Endothelial cell (in vitro differentiated cells): ENCODE measurements around the gene OSBPL10. TPM values are rescaled to one million over a fixed set of nuclear protein-coding genes. Genes with fewer than 3 reads are reported as not detected.
A peak's percentile ranks its signal among the peaks of the same experiment; 100 is the strongest.

Source experiments
- DNase-seq: peaks from one replicate; pipeline ENCODE4 v3.0.0; 2021; ENCODE audit warnings: low spot score
- H3K27ac Mint-ChIP-seq: one replicate; pipeline ENCODE4 v1.8.0; 2021; ENCODE audit warnings: mixed read lengths, inconsistent platforms; ENCODE audit not compliant: unreplicated experiment
- H3K27me3 Mint-ChIP-seq: one replicate; pipeline ENCODE4 v1.8.0; 2021; ENCODE audit warnings: mild to moderate bottlenecking, moderate library complexity, mixed read lengths, inconsistent platforms; ENCODE audit not compliant: unreplicated experiment
- H3K36me3 Mint-ChIP-seq: one replicate; pipeline ENCODE4 v1.8.0; 2021; ENCODE audit warnings: mild to moderate bottlenecking, low read depth, mixed read lengths, inconsistent platforms; ENCODE audit not compliant: unreplicated experiment
- H3K4me1 Mint-ChIP-seq: one replicate; pipeline ENCODE4 v1.8.0; 2021; ENCODE audit warnings: mild to moderate bottlenecking, mixed read lengths, inconsistent platforms; ENCODE audit not compliant: unreplicated experiment
- H3K4me3 Mint-ChIP-seq: one replicate; pipeline ENCODE4 v1.8.0; 2021; ENCODE audit warnings: mild to moderate bottlenecking, mixed read lengths, inconsistent platforms; ENCODE audit not compliant: unreplicated experiment
- H3K9me3 Mint-ChIP-seq: one replicate; pipeline ENCODE4 v1.8.0; 2021; ENCODE audit warnings: mixed read lengths, inconsistent platforms; ENCODE audit not compliant: unreplicated experiment
- total RNA-seq: library from RNA; stranded (reverse); fragmentation: NEBNext Ultra II Directional; extraction: Animal tissue kit (Norgen Biotek cat#: 25700); gene quantifications from one replicate; pipeline ENCODE4 v1.2.1, GENCODE V29; 2021; ENCODE audit not compliant: unreplicated experiment
- TF ChIP-seq, protein P1 (sequence below): fragments of 200-600 bp; sonication (generic); IDR thresholded peaks from one replicate; pipeline ENCODE4 v1.5.0; 2021; ENCODE audit warnings: antibody characterized with exemption; ENCODE audit not compliant: unreplicated experiment

The OSBPL10 gene
- total RNA-seq, 1 donor from 2014 or later: 61.0 TPM

DNA sequence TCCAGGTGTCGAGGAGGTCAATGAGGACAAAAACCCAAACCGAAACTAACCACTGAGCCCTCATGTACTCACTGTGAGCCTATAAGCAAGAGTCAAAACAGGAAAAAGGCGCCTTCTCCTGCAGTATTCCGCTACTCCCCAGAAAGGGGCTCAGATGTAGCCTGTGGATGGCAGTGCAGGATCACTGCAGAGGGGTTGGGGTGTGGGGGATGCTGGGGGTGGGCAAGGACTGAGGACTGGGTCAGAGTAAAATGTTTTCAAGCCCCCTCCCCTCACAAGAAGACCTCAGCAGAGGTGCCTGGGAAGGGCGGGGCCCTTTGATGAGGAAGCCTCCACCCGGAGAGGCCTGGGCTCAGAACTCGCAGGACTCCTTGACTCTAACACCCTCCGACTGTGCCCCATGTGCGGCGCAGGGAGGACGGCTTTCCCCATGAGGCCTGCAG lies 170.1 kb downstream of the OSBPL10 start:
- TF ChIP-seq, protein P1, sequence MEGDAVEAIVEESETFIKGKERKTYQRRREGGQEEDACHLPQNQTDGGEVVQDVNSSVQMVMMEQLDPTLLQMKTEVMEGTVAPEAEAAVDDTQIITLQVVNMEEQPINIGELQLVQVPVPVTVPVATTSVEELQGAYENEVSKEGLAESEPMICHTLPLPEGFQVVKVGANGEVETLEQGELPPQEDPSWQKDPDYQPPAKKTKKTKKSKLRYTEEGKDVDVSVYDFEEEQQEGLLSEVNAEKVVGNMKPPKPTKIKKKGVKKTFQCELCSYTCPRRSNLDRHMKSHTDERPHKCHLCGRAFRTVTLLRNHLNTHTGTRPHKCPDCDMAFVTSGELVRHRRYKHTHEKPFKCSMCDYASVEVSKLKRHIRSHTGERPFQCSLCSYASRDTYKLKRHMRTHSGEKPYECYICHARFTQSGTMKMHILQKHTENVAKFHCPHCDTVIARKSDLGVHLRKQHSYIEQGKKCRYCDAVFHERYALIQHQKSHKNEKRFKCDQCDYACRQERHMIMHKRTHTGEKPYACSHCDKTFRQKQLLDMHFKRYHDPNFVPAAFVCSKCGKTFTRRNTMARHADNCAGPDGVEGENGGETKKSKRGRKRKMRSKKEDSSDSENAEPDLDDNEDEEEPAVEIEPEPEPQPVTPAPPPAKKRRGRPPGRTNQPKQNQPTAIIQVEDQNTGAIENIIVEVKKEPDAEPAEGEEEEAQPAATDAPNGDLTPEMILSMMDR: no peak
- H3K27ac Mint-ChIP-seq: peak overlapping the region; percentile 15
- no peak overlapping the region for H3K4me3 Mint-ChIP-seq
- H3K27me3 Mint-ChIP-seq: peaks cover 5% of the 10 kb centered on the region
- no peaks in the 10 kb centered on the region for H3K9me3 Mint-ChIP-seq
- DNase-seq: no peak
- H3K36me3 Mint-ChIP-seq: peaks cover 8% of the 10 kb centered on the region
- H3K4me1 Mint-ChIP-seq: no peaks in the 10 kb centered on the region

DNA sequence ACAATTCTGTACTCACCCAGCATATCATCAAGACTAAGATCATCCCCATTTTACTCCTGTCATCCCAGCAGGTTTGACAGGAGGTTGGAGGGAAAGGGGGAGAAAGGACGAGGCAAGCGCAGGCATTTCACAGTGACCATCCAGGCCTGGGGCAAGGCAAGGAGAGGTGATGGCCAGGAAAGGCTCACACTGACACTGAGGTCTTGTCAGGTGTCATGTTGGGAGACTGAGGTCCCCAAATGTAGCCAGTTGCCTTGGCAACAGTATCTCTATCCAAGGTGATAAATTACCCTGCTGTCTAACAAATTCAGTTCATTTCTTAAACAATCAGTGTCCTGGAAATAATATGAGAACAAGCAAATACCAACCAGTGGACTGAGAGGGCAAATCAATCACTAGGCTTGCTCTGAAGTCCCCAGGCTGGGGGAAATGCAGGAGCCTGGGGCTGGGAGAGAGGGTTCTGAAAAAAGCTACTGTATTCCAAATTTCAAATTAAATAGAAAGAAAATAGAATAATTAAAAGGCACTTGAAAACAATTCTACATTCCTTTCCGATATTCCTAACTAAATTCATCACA lies 172.8 kb downstream of the OSBPL10 start:
- Mint-ChIP-seq H3K36me3 (no peaks in the 10 kb centered on the region), H3K4me3 (no peak overlapping the region), H3K27me3 (no peaks in the 10 kb centered on the region), H3K4me1 (no peaks in the 10 kb centered on the region), H3K9me3 (no peaks in the 10 kb centered on the region), H3K27ac (no peak overlapping the region)
- TF ChIP-seq, protein P1: no peak
- DNase-seq: no peak

DNA sequence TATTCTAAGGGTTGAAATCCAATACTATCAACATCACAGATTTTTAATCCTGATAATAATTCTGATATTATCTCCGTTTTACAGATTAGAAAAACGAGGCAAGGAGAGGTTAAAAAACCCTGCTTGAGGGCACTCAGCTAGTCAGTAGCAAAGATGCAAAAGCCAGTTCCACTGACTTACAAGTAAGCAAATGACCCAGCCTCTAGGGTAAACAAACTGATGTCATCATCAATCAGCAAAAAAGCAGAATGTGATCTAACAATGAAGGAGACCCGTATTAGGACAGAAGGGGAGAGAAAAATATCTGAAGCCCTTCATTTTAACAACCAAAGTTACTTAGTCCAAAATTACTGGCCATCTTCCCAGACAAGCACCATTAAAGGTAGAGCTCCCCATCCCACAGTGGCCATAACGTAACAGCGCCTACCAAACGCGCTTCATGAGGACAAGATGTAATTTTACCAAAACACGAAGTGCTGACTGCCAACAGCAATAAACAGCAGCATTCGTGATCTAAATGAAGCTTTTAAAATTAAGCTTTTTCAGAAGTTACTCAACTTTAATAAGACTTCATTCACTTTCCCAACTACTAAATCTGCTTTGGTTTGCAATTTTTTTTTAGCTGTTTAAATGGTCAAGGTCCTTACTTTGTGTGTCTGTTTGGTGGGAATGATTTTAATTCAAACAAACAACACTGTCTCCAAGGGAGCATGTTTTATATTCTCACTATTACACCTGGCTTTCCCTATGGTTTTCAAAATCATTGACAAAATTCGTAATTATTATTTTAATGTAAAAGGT lies 176.6 kb downstream of the OSBPL10 start:
- H3K27ac Mint-ChIP-seq: no peak overlapping the region

DNA sequence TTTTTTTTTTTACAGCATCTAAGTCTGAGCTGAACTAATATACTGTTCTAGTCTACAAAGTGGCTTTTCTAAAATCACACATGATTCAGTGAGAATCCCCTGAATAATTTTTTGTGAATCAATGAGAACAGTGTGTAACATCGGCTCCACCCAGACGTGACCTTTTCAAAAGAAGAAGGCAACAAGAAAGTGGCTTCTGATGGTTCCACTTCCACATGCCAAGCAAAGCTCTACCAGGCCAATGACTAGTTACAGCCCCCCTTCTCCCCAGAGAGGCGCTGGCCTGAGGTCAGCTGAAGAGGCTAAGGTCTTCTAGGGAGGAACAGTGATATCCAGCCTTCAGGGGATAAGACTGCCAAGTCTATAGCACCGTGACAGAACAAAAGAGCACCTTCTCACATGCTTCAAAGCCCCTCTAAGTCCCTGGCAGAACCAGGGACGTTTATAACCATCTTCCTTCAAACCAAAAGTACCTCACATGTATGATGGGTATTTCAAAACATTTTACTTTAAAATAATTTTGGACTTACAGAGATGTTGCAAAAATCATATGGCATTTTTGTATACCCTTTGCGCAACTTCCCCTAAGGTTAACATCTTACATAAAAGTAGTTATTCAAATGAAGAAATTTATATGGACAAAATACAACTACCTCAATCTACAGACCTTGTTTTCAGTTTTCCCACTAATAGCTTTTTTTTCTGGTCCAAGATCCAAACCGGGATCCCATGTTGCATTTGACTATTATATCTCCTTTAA lies 177.9 kb downstream of the OSBPL10 start:
- Mint-ChIP-seq H3K4me3 (no peak overlapping the region), H3K27me3 (peaks cover 3% of the 10 kb centered on the region), H3K36me3 (no peaks in the 10 kb centered on the region), H3K4me1 (peaks cover 3% of the 10 kb centered on the region), H3K9me3 (no peaks in the 10 kb centered on the region), H3K27ac (no peak overlapping the region)
- DNase-seq: no peak
- TF ChIP-seq, protein P1: no peak

More for the DNA sequence above, 176.6 kb downstream of the OSBPL10 start:
- Mint-ChIP-seq H3K9me3 (no peaks in the 10 kb centered on the region), H3K4me3 (no peak overlapping the region), H3K36me3 (no peaks in the 10 kb centered on the region), H3K4me1 (peaks cover 3% of the 10 kb centered on the region), H3K27me3 (peaks cover 3% of the 10 kb centered on the region)
- TF ChIP-seq, protein P1: no peak
- no peak for DNase-seq
